HG03558 (cell line): ENCODE results near the gene TRIM31.

Source experiments
- ATAC-seq: cut with Tn5 transposase; IDR thresholded peaks from one replicate; pipeline ENCODE4 v1.9.1; 2021; ENCODE audit warnings: moderate number of reproducible peaks; ENCODE audit not compliant: unreplicated experiment; ENCODE audit errors: extremely low read depth

Gene TRIM31

DNA sequence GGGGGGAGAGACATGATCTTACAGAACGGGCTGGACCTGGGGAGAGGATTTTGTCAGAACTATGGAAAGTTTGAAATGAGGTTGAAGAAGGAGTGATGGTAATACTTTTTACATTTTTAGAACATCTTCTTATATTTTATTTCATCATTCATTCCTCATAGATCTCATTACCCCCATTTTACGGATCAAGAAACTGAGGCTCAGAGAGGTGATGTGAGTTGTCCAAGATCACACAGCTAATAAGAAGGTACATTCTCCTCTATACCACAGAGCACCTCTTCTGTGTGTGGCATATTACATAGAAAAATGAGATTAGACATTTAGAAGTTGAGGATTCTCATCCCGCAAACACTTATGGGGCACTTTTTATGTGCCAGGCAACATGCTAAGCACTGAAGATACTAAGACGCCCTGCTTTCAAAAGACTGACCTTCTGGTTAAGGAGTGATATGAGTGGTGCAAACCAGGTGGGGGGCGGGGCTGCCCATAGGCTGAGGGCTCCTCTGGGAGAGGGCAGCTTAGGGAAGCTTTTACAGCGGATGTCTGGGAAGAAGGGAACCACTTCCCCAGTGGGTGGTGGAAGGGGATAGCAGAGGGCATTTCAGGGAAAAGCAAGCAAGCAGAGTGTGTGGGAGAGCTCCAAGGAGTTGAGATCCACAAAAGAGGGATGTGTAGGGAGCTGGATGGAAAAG lies 19.9 kb downstream of the TRIM31 start:
- no peak for ATAC-seq

DNA sequence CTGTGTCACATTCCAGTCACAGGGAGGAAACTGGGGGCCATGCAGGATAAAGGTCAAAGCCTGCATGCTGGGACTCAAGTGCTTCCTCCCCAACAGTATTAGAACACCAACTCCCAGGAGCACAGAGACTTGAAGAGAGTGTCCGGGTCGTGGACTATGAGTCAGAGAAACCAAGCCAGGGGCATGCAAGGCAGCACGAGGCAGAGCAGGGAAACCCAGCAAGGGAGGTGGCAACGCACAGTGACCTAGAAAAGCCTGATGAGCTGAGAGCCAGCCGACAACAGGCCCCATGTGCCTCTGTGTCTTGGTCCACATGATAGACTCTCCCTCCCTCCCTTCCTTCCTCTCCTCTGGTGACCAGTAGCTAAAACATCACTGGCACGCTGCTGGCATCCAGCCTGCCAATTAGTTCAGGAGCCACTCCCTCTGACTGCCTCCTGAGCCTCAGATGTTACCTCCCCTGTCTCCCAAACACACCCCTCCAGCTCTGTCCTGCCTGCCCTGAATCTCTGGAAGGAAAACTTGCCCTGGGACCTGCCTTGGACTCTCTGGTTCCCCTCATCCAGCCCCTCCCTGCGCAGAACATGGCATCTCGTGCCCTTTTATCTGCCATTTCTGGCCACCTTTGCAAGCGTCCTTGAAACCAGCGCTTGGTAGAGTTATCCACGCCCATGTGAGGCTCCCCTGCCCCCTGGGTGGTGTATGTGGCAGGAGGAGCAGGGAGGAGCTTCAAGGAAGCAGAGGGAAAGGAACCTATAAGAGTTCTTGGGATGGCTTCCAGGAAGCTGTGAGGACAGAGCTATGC lies 21.1 kb downstream of the TRIM31 start:
- ATAC-seq = no peak

DNA sequence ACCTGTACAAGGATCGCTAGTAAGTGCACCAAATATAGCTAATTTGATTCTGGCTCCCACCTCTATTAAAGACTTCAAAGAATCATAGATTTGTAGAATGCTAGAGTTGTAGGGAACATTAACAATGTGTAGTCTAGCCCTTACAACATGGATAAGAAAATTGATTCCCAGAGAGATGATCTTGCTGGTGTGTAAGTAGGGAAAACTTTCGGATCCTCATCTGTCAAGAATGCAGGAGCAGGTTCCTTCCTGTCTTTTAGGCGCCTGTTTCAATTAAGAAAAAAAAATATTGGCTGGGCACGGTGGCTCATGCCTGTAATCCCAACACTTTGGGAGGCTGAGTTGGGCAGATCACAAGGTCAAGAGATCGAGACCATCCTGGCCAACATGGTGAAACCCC lies 25.0 kb downstream of the TRIM31 start:
- ATAC-seq = no peak

DNA sequence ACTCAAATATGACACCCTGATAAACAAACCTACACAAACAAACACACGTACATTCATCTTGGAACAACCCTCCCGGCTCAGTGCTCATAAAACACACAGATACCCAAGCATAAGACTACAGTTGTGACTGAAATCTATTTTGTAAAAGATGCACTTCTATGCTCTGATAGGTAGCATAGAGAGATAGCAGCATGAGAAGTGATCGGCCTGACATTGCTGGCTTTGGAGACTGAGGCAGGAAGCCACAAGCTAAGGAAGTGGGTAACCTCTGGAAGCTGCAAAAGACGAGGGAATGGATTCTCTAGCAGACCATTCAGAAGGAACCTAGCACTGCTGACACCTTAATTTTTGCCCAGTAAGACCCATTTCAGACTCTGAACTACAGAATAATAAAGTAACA lies 35.7 kb downstream of the TRIM31 start:
- ATAC-seq = no peak

DNA sequence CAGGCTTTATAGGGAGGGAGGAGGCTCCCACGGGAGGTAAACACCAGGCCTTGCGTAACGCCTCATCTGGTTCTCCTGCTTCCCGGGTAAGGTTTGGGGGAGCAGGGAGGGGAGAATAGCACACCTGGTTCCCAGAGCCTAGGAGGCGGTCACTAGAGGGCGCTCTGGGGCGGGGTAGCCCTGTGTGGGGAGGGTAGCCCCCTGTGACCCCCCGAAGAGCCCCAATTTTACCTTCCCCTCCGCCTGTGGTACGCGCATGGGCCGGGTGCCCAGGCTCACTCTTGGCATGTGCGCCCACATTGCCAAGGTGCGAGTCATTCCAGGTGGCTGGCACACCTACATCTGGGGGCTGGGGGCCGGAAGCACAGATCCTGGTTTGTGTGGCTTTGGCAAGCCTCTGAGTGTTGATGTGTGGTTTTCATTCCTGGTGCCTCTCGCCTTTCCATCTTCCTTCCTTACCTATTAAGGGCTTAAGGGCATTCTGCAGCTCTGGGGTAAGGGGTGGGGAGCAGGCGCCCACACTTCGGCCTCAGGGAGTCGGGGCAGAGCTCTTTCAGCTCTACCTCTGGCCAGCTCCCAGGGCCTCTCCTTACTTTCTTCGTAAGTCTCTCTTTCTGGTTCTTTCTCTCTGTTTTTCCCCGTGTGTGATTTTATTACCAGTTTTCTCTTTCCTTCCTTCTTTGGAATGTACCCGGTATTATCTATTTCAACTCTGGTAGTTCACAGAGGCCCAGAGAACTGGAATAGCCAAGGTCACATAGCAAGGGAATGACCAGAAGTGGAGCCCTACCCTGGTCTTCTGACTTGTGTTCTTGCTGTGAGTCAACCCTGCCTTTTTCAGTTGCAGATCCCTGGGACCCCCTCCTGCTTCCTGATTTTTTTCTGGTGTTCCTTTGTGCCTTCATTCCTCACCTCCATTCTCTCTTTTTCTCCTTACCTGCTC lies 36.8 kb downstream of the TRIM31 start:
- no peak for ATAC-seq

DNA sequence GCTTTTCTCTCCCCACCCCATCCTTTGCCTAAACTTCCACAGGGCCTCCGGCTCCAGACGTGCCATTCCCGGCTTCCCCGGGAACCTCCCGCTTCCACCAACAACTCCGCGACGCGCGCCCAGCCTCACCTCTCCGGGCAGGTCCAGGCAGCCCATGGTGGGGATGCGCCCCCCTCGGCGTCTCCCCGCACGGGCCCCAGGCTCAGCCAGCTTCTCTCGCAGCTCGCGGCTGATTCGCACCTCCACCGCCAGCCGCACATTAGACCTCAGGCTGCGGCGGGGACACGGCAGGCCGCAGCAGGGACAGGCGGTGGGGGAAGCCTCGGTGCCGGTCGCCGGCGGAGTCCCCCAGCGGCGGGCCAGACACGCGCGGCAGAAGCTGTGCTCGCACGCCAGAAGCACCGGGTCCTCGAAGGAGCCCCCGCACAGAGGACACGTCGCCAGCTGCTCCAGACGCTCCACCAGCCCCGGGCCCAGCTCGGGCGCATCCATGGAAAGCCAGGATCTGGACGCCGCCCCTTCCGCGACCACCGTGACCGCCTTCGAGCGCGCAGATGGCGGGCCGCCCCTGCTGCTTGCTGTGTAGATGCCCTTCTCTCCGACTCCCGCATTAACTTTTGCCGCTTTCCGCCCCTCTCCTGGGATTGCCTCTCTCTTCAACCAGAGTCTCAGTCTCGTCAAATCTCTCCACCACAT lies 37.6 kb downstream of the TRIM31 start, which contains the start of gene RNF39:
Gene RNF39 (minus strand): TSS at position 676 of the 696 bp plus-strand sequence. CDS start 184 bp downstream, at position 492.
- ATAC-seq = no peak

DNA sequence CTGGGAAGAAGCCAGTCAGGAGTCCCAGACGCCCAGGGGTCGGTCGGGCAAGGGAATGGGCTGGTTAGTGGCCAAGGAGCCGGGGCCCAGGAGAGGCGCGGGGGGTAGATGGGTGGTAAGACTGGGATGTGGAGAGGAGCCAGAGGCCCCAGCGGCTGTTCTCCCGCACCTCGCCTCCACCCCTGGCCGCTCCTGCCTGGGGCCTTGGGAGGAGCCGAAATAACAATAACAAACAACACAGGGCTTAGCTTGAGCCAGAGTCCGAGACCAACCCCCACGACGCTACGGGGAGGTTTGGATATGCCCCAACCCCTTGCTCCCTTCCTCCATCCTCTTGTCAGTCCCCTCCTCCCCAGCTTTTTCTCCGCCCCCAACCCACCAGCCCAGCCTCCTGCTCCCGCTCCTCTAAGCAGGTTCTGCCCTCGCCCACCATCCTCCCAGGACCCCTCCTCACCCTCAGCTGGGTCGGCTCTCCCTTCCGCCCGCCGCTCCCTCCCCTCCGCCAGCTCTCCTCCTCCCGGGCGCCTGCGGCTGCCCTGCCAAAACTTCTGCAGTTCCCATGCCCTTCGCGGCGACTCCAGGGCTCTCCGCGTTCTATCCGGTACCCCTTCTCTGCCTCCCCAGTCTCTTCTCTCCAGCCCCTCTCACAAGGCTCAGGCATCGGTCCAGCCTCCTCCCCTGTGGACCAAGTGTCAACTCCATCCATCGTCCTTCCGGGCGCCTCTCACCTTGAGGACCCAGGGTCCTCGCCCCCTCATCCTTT lies 38.4 kb downstream of the TRIM31 start:
- ATAC-seq = no peak

DNA sequence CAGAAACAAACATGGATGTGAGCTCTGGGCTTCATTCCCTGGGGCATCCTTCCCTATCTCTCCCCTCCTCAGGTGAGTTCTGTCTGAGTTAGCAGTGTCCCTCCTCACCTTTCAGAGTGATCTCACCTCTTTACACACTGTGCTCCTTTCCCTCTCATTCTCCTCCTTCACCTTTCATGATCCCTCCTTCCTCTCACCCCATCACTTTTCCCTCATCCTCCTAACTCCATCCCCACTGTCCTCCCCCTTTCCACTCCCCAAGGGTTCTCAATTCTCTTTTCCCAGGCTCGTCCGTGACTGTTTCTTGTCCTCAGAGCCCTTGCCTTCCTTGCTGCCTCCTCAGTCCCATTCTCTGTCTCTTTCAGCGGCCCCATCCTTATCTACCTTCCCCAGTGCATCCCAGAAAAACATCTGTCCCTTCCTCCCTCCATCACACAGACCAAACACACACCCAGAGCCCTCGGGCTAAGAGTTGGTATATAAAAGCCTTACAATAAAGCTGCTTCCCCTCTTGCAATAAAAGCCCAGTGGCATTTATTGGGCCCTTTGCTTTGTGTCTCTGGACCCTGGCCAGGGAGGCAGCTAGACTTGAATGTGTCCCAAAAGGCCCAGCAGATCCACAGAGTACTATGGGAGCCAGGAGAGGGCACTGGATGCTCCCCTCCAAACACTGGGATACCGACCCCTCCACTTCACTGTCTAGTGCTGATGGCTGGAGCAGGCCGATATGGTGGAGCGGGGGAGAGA lies 39.2 kb downstream of the TRIM31 start:
- ATAC-seq = no peak

DNA sequence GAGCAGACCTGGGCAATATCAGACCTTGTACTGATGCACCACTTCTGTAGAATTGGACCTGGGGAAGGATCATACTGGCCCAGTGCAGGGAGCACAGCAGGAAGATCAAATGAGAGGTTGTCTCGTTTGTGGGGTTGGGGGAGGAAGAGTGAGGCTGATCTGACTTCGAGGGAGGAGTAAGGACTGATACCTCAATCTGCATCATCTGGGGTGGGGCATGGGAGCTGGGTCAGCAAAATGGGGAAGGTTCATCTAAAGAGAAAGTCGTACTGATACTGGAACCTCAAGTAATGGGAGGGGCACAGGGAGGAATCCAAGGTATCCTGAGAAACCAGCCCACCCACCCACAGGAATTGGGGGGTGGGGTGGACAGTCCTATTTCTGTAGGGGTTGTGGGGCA lies 41.0 kb downstream of the TRIM31 start:
- ATAC-seq = no peak

DNA sequence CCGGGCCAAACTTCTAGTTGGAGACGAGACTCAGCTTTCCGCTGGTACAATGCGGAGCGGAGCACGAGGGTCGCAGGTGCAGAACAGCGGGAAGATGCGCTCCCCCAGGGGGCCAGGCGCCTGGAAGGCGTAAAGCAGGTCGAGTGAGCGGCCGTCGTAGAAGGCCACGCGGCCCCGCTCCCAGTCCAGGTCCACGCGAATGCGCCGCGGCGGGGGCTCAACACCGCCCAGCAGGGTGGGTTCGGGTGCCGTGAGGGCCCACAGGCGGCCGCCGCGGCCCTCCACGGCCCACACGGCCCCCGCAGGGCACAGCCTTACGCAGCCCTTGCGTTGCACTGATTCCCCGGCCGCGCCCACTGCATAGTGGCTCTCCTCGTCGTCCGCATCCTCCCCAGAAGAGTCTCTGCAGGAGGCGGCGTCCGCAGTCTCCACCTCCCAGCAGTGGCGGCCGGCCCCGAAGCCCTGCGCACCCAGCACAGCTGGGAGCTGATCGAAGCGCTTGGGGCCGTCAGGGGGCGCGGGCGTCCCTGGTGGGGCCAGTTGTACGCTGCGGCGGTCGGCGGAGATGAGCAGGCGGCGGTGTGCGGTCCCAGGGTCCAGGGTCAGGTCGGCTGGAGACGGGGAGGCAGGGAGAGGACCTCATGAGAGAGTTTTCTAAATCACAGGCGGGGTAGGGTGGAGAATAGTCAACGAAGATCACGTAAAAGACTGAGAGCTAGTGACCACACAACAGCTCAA lies 41.6 kb downstream of the TRIM31 start:
- no peak for ATAC-seq

DNA sequence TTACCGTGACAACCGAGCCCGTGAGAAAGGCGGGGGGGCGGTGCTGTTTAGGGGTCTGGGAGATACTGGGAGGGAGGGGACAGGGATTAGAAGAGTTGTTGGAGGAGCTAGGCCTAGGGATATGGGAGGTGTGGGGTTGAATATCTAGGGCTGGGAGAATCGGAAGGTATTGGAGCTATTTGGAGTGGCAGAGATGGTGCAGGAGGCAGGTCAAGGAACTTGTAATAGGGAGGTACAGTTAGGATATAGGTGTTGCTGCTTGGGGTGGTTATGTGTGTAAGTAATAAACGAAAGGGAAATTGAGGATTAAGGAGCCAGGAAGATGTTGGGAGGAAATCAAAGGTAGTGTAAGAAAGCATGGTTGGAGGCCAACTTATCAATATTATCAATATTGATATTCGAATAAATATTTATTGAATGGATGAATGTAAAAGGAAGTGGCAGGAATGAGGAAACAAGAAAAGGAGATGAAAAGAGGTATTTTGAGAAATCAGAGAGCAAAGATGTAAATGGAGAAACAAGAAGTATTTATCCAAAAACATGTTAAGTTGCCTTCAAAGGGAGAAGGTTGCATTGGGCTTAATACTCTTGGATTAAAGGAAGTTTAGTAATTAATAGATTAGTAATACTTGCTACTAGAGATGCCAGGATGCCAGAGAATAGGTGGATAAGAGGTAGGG lies 45.3 kb downstream of the TRIM31 start:
- ATAC-seq = no peak

DNA sequence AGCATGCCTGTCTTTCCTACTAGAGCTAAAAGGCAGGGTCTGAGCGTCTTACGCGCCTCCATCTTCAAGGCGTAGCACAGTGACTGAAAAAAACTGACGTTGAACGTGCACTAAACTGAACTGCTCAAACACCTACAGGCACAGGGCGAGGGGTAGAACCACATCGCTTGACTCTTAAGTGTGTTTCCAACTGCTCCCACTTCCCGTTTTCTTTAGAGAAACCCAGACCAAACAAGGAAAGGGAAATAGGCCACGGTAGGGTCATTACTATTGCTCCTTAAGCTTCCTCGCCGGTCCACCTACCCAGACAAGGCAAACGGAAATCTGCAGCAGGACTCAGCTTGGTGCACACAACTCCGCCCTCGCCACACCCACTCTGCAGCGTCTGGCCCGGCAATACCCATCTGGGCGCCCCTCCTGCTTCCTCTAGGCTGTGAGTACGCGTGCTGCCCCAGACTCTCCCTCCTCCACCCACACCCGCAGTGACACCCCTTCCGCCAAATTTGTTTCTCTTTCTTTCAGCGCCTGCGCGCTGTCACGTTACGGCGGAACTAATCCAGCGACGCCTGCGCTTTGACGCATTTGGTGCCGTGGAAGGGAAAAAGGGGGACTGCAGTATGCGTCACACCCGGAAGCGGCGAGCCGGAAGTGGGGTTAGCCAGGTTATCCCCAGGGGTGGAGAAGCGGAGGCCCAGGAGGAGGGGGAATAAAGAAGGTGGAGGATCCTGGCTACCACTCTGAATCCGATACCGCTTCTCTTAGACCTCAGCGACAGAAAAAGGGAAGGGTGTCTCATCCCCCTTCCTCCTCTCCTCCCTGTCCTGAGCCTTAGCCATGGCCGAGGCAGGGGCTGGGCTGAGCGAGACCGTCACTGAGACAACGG lies 46.1 kb downstream of the TRIM31 start, which contains the start of gene PPP1R11:
Gene PPP1R11 (plus strand): TSS at position 622 of the 883 bp plus-strand sequence. CDS start 213 bp downstream, at position 835.
- peak; percentile 63 for ATAC-seq

DNA sequence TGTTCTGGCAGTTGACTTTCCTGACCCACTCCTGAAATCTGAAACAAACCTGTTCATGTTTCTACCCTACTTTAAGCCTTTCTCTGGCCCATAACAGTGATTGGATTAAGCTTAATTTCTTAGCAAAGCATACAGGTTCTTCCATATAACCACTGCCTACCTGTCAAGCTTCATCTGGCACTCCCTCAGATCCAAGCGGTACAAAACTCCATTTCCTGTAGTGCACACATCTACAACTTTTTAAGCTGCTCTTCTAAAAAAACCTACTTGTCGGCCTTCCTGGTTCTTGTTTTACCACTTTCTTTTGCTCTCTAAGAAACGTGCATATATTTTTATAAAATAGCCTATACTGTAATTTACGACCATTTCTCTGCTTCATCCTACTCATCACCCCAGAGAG lies 46.8 kb downstream of the TRIM31 start:
- no peak for ATAC-seq

DNA sequence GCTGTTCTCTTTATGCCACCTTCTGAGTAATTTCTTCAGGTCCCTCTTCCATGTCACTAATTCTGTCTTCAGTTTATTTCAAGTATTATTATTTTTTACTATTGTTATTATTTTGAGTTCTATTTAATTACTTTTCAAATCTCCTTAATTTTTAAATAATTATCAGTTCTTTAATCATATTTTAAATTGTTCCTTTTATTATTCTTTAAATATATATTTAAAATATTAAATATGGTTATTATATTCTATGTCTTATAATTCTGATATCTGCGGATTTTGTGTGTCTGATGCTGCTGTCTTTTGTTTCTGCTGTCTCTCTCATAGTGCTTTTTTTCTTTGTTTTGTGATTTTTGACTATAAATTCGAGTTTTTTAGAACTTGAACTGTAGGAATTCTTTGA lies 49.6 kb downstream of the TRIM31 start:
- ATAC-seq = no peak

DNA sequence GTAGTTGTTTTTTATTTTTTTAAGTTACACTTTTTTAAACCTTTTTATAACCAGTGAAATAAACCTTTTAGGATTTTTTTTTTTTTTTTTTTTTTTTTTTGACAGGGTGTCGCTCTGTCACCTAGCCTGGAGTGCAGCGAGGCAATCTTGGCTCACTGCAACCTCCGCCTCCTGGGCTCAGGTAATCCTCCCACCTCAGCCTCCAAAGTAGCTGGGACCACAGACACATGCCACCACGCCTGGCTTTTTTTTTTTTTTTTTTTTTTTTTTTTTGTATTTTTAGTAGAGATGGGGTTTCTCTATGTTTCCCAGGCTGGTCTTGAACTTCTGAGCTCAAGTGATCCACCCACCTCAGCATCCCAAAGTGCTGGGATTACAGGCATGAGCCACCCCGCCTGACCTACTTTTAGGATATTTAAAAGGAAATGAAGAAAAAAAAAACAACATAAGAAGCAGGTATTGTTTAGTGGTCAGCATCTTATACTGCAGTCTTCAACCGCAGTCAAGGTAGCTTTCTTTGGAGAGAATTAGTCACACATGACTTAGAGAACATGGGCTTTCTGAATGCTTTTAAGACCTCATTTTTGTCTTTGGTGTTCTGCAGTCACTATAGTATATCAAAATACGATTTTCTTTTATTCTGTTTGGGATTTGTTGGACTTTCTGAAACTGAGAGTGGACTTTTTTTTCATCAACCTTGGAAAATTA lies 50.3 kb downstream of the TRIM31 start:
- no peak for ATAC-seq
